CD4-positive, CD25-positive, alpha-beta regulatory T cell (primary cell): ENCODE measurements around the gene TUBD1. TPM values are rescaled to one million over a fixed set of nuclear protein-coding genes. Genes with fewer than 3 reads are reported as not detected.

Experiments
- ATAC-seq, 2 donors: fragments of 150-1000 bp; cut with Tn5 transposase; one replicate each; pipeline ENCODE4 v1.10.0; 2021; ENCODE audit warnings: low read depth in 2 of 2, moderate number of reproducible peaks in 2 of 2, moderate library complexity in 1 of 2
- DNase-seq, 3 donors: peaks; one replicate each; pipeline versions ENCODE4 v3.0.0 to v3.0.0-alpha.2; 2012 to 2022; ENCODE audit warnings: mixed read lengths in 1 of 3
- H3K27ac ChIP-seq: one replicate; pipeline ENCODE4 v1.7.0; 2013; ENCODE audit warnings: mild to moderate bottlenecking, low read length; ENCODE audit not compliant: insufficient read depth, poor library complexity, severe bottlenecking
- H3K27me3 ChIP-seq: one replicate; pipeline ENCODE4 v1.7.0; 2013; ENCODE audit warnings: low read length; ENCODE audit not compliant: control insufficient read depth, insufficient read depth
- H3K36me3 ChIP-seq: one replicate; pipeline ENCODE4 v1.7.0; 2013; ENCODE audit warnings: mild to moderate bottlenecking, low read length, moderate library complexity; ENCODE audit not compliant: control insufficient read depth, insufficient read depth
- H3K4me1 ChIP-seq: 2 replicates; pipeline ENCODE4 v1.7.0; 2013; ENCODE audit warnings: mild to moderate bottlenecking, low read length; ENCODE audit not compliant: insufficient read depth, control insufficient read depth, poor library complexity, severe bottlenecking
- H3K4me3 ChIP-seq: one replicate; pipeline ENCODE4 v1.7.0; 2013; ENCODE audit warnings: low read depth, mild to moderate bottlenecking, low read length, moderate library complexity
- H3K9me3 ChIP-seq, 2 experiments: 1 replicate in 1 of 2; 2 replicates in 1 of 2; pipeline ENCODE4 v1.7.0; 2013; ENCODE audit warnings: low read length in 2 of 2, mild to moderate bottlenecking in 1 of 2, moderate library complexity in 1 of 2; ENCODE audit not compliant: control insufficient read depth in 2 of 2
- H3K27ac Mint-ChIP-seq, 3 donors: one replicate each; pipeline ENCODE4 v1.8.0; 2020 to 2022; ENCODE audit warnings: mild to moderate bottlenecking in 3 of 3, mixed read lengths in 3 of 3, moderate library complexity in 2 of 3
- H3K27me3 Mint-ChIP-seq: one replicate; pipeline ENCODE4 v1.8.0; 2022; ENCODE audit warnings: mild to moderate bottlenecking, mixed read lengths
- H3K36me3 Mint-ChIP-seq: one replicate; pipeline ENCODE4 v1.8.0; 2020; ENCODE audit warnings: mixed read lengths
- H3K4me1 Mint-ChIP-seq, 4 donors: one replicate each; pipeline ENCODE4 v1.8.0; 2020 to 2022; ENCODE audit warnings: mixed read lengths in 4 of 4, mild to moderate bottlenecking in 1 of 4
- H3K4me3 Mint-ChIP-seq, 4 donors: one replicate each; pipeline ENCODE4 v1.8.0; 2020 to 2022; ENCODE audit warnings: mild to moderate bottlenecking in 4 of 4, mixed read lengths in 4 of 4, moderate library complexity in 3 of 4
- H3K9me3 Mint-ChIP-seq, 7 donors: one replicate each; pipeline ENCODE4 v1.8.0; 2020 to 2022; ENCODE audit warnings: mixed read lengths in 7 of 7, mild to moderate bottlenecking in 3 of 7, moderate library complexity in 2 of 7
- polyA plus RNA-seq, 4 donors: library from polyadenylated mRNA; unstranded; fragments of 300-500 nt; fragmentation: Illumina TruSeq; gene quantifications; one replicate each; pipeline ENCODE4 v1.2.3, GENCODE V29; 2021
- total RNA-seq: library from RNA; stranded (reverse); gene quantifications from one replicate; pipeline ENCODE4 v1.2.3, GENCODE V29; 2022

TUBD1 gene
- total and polyA plus RNA-seq, 5 donors from 2014 or later = 16.3 to 28.2 (median 23.9) TPM

DNA sequence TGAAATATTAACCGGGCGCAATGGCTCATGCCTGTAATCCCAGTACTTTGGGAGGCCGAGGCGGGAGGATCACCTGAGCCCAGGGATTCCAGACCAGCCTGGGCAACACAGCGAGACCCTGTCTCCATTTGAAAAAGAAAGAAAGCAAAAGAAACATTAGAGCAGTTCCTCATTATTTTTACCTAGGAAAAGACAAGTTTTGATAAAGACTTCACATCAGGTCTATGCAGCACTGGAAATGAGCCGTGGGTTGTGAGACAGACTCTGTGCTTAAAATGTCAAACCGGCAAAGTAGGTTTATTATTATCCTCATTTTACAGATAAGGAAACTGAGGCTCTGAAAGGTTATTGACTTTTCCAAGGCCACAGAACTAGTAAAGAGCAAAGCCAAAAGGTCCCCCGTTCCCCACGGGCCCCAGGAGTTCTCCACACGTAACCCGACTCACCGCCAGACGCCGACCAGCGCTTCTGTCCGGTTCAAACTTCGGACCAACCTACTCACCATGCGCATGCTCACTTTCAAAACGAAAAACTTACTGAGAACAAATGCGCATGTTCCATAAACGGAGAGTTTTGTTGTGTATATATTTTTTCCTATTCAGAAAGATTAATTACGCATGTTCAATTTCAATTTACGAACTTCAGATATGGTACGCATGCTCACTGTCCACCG lies 356 bp downstream of the TUBD1 start:
- Mint-ChIP-seq H3K27me3 (no peaks in the 10 kb centered on the region), H3K4me3 (peak overlapping the region; percentile 96 to 100 (median 98)), H3K9me3 (peaks cover 0 to 2% (median 0%) of the 10 kb centered on the region in 7 donors), H3K27ac (peak overlapping the region; percentile 100), H3K4me1 (peaks cover 13 to 75% (median 43%) of the 10 kb centered on the region in 4 donors), H3K36me3 (peaks cover 13% of the 10 kb centered on the region)
- Histone ChIP-seq H3K9me3 (no peaks in the 10 kb centered on the region), H3K36me3 (peaks cover 16% of the 10 kb centered on the region), H3K4me3 (peak overlapping the region; percentile 99), H3K4me1 (peaks cover 35% of the 10 kb centered on the region), H3K27me3 (no peaks in the 10 kb centered on the region), H3K27ac (peak overlapping the region; percentile 96)
- no peak for DNase-seq
- ATAC-seq = no peak

DNA sequence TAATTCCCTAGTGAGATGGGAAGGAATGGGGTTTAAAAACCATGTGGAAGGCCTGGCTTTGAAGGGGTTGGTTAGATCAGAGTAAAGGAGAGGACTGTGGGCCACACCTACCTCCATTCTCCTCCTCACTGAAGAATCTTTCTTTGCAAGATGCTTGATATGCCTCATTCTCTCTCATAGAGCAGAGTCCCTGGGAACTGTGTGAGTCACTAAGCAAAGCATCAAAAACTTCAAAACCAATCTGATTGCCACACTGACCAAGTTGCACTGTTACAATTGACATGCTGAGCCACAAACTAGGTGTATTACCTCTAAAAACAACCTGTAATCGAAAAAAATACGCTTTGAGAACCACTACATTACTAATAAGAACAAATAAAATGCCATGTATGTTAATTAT lies 2.0 kb downstream of the TUBD1 start:
- H3K4me3 ChIP-seq = no peak overlapping the region
- Mint-ChIP-seq H3K9me3 (peaks cover 0 to 2% (median 0%) of the 10 kb centered on the region in 7 donors), H3K27me3 (no peaks in the 10 kb centered on the region), H3K4me1 (peaks cover 13 to 73% (median 42%) of the 10 kb centered on the region in 4 donors), H3K4me3 (peak overlapping the region; percentile 84 to 100 (median 98)), H3K27ac (peak overlapping the region; percentile 50 to 68 (median 68)), H3K36me3 (peaks cover 21% of the 10 kb centered on the region)
- H3K4me1 ChIP-seq = peaks cover 34% of the 10 kb centered on the region
- no peak overlapping the region for H3K27ac ChIP-seq
- DNase-seq (no peak), ATAC-seq (no peak)
- H3K27me3 ChIP-seq = no peaks in the 10 kb centered on the region
- no peaks in the 10 kb centered on the region for H3K9me3 ChIP-seq
- peaks cover 20% of the 10 kb centered on the region for H3K36me3 ChIP-seq

DNA sequence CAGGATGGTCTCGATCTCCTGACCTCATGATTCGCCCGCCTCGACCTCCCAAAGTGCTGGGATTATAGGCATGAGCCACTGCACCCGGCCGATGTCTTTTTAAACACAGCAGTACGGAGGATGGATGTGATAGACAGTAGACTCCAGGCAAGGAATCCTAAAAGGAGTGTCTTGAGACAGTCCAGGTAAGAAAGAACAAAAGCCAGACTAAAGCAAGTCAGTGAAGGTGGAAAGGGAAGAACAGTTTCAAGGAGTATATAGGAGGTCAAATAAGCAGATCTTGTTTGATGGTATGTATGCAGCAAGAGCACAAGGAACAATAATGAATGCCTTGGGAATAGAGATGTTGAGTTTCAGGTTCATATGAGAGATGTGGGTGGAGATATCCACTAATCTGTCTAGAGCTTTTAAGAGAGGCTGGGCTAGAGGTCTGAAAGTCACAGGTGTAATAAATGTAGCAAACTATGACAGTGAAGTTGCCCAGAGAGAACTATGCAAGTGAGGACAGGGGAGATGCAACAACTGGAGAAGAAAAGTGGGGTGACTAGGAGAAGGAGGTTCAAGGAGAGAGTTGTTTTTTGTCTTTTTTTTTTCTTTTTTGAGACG lies 4.5 kb downstream of the TUBD1 start:
- H3K4me1 Mint-ChIP-seq = peaks cover 13 to 57% (median 30%) of the 10 kb centered on the region in 4 donors
- H3K27me3 Mint-ChIP-seq = no peaks in the 10 kb centered on the region
- DNase-seq (no peak), ATAC-seq (no peak)
- no peak overlapping the region for H3K27ac ChIP-seq
- peaks cover 21% of the 10 kb centered on the region for H3K4me1 ChIP-seq
- peak overlapping the region; percentile 37 to 78 (median 45) for H3K27ac Mint-ChIP-seq
- peaks cover 30% of the 10 kb centered on the region for H3K36me3 Mint-ChIP-seq
- peak overlapping the region in 3 of 4 donors; percentile 10 to 90 (median 84) for H3K4me3 Mint-ChIP-seq
- H3K9me3 ChIP-seq = no peaks in the 10 kb centered on the region
- no peaks in the 10 kb centered on the region for H3K27me3 ChIP-seq
- peaks cover 42% of the 10 kb centered on the region for H3K36me3 ChIP-seq
- H3K9me3 Mint-ChIP-seq = peaks cover 0 to 2% (median 0%) of the 10 kb centered on the region in 7 donors
- no peak overlapping the region for H3K4me3 ChIP-seq

DNA sequence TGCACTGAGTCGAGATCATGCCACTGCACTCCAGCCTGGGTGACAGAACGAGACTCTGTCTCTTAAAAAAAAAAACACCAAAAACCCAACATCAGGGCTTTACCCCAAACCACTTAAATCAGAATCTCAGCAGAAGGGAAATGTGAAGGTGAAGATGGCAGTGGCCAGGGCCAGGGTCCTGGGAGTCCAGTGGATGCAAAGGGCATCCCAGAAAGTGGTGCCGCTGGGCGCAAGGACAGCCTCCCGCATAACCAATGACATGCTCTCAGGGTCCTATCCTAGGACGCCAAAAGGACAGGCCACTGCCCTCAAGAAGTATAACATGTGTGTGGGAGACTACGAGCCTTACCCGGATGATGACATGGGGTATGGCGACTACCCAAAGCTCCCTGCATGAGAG lies 7.9 kb downstream of the TUBD1 start:
- H3K4me3 ChIP-seq = no peak overlapping the region
- H3K27me3 ChIP-seq = no peaks in the 10 kb centered on the region
- no peak overlapping the region for H3K27ac Mint-ChIP-seq
- peaks cover 5 to 29% (median 17%) of the 10 kb centered on the region in 4 donors for H3K4me1 Mint-ChIP-seq
- peaks cover 52% of the 10 kb centered on the region for H3K36me3 ChIP-seq
- H3K9me3 Mint-ChIP-seq = peaks cover 0 to 2% (median 0%) of the 10 kb centered on the region in 7 donors
- ATAC-seq (no peak), DNase-seq (no peak)
- H3K36me3 Mint-ChIP-seq = peaks cover 29% of the 10 kb centered on the region
- H3K27ac ChIP-seq = no peak overlapping the region
- no peak overlapping the region for H3K4me3 Mint-ChIP-seq
- no peaks in the 10 kb centered on the region for H3K4me1 ChIP-seq
- no peaks in the 10 kb centered on the region for H3K9me3 ChIP-seq
- no peaks in the 10 kb centered on the region for H3K27me3 Mint-ChIP-seq

DNA sequence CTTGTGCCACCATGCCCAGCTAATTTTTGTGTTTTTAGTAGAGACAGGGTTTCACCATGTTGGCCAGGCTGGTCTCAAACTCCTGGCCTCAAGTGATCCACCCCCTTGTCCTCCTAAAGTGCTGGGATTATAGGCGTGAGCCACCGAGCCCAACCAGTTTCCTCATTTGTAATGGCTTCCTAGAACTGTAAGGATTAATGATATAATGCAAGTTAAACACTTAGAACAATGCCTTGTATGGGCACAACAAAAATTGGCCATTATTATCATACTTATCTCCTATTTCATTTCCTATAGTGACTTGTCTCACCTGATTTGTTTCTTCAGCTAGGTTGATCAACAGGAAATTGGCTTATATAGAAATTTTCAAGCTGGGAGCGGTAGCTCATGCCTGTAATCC lies 14.1 kb downstream of the TUBD1 start:
- Histone ChIP-seq H3K4me3 (no peak overlapping the region), H3K4me1 (no peaks in the 10 kb centered on the region), H3K9me3 (no peaks in the 10 kb centered on the region), H3K36me3 (peaks cover 72% of the 10 kb centered on the region), H3K27ac (no peak overlapping the region), H3K27me3 (no peaks in the 10 kb centered on the region)
- Mint-ChIP-seq H3K36me3 (peaks cover 16% of the 10 kb centered on the region), H3K9me3 (no peaks in the 10 kb centered on the region), H3K4me3 (no peak overlapping the region), H3K27ac (peak overlapping the region in 1 of 3 donors; percentile 29), H3K27me3 (no peaks in the 10 kb centered on the region), H3K4me1 (peaks cover 0 to 6% (median 2%) of the 10 kb centered on the region in 4 donors)
- no peak for DNase-seq
- no peak for ATAC-seq

DNA sequence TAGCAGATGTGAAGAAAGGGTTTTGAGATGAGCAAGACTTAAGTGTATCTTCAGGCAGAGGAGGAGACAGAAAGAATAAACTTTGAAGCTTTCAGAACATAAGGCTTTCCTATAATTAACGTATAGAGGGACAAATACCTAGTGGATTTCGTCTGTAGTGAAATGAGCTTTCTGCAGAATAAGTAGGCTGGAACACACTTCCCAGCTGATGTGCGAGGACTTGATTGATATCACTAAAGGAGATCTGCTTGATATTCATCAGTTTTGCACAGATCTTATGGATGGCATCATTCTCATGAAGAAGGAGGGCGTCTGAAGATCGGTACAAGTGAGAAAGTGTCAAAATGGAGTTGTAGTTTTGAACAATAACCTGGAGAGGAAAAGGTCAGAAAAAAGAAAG lies 14.8 kb downstream of the TUBD1 start:
- ATAC-seq (no peak), DNase-seq (no peak)
- H3K9me3 Mint-ChIP-seq = no peaks in the 10 kb centered on the region
- Histone ChIP-seq H3K36me3 (peaks cover 69% of the 10 kb centered on the region), H3K4me3 (no peak overlapping the region), H3K27me3 (no peaks in the 10 kb centered on the region), H3K9me3 (no peaks in the 10 kb centered on the region), H3K4me1 (no peaks in the 10 kb centered on the region), H3K27ac (no peak overlapping the region)
- peaks cover 0 to 6% (median 2%) of the 10 kb centered on the region in 4 donors for H3K4me1 Mint-ChIP-seq
- H3K36me3 Mint-ChIP-seq = peaks cover 16% of the 10 kb centered on the region
- no peak overlapping the region for H3K4me3 Mint-ChIP-seq
- no peaks in the 10 kb centered on the region for H3K27me3 Mint-ChIP-seq
- H3K27ac Mint-ChIP-seq = no peak overlapping the region

DNA sequence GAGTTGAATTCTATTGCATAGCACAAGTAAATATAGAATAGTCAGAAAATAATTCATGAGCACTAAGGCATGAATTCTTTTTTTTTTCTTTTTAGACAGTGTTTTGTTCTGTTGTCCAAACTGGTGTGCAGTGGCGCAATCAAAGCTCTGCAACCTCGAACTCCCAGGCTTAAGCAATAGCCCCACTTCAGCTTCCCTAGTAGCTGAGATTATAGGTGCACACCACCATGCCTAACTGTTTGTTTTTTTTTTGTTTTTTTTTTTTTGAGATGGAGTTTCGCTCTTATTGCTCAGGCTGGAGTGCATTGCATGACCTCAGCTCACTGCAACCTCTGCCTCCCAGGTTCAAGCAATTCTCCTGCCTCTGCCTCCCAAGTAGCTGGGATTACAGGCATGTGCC lies 16.6 kb downstream of the TUBD1 start:
- H3K27ac Mint-ChIP-seq = peak overlapping the region in 1 of 3 donors; percentile 10
- no peak overlapping the region for H3K4me3 Mint-ChIP-seq
- H3K9me3 ChIP-seq = no peaks in the 10 kb centered on the region
- peaks cover 24% of the 10 kb centered on the region for H3K36me3 Mint-ChIP-seq
- H3K27me3 ChIP-seq = no peaks in the 10 kb centered on the region
- peaks cover 68% of the 10 kb centered on the region for H3K36me3 ChIP-seq
- no peak for DNase-seq
- no peak overlapping the region for H3K27ac ChIP-seq
- no peaks in the 10 kb centered on the region for H3K4me1 ChIP-seq
- H3K4me1 Mint-ChIP-seq = peaks cover 0 to 6% (median 2%) of the 10 kb centered on the region in 4 donors
- no peak for ATAC-seq
- no peaks in the 10 kb centered on the region for H3K27me3 Mint-ChIP-seq
- no peak overlapping the region for H3K4me3 ChIP-seq
- no peaks in the 10 kb centered on the region for H3K9me3 Mint-ChIP-seq
